ENCODE data around the gene NDUFA13.
A peak's percentile ranks its signal among the peaks of the same experiment; 100 is the strongest.
"Not testable (repeated sequence)": the region's sequence is repeated elsewhere in the genome, so short reads cannot be mapped to it uniquely, and the experiment has no call there.

NDUFA13 gene

DNA sequence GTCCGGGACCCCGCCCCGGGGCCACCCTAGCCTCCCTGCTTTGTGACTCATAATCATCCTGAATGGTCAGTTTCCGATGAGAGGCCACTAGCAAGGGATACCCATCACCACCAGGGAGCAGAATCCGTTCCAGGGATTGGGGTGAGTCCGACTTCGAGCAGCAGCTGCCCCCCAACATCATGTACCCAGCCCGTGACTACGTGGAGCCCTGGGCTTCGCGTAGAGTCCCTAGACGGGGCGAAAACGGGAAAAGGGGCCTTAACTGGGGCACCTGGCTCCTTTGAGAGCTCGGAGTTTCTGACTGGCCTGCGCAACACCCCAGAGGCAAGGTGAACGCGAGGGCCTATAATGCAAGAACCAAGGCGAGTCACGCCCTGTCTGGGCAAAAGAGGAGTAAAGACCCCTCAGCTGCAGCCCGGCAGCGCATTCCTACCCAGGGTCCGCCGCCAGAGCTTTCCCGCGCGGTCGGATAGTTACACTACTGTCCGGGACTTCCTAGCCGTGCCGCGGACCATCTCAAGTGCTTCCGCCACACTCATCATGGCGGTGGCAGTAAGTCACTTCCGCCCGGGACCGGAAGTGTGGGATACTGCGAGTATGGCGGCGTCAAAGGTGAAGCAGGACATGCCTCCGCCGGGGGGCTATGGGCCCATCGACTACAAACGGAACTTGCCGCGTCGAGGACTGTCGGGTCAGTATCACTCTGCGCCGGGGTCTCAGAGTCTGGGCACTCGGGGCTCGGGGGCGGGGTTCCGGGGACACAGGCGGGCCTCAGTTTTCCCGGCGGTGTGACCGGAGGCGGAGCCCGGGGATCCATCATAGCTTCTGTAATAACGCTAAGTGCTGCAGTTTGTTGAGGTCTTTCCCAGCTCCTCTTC, at the start of gene NDUFA13:
NDUFA13 (plus strand) TSS at position 584 of the 878 bp plus-strand sequence; CDS start at position 598, 14 bp downstream.
- DNase-seq (ENCODE audit: low spot score): peak; percentile 93

DNA sequence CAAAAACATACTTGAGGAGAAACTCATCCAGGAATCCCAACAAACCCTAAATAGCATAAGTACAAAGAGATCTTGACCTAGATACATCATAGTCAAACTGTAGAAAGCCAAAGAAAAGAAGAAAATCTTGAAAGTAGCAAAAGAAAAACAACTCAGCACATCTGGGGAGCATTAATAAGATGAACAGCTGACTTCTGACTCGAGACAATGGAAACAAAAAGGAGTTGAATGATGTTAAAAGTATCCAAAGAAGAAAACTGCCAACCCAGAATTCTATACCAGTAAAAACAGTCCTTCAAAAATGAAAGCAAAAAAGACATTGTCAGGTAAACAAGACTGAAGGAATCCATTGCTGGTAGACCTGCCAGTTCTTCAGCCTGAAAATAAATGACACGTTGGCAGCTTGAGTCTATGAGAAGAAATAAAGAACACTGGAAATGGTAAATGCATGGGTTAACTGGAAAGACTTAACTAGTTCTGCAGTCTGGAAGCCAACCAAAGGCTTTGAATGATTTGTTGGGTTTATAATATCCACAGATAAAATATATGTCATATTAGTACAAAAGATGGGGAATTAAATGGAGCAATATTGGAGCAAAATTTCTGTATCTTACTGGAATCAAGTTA, 47.5 kb upstream of the NDUFA13 start:
- no peak for DNase-seq (ENCODE audit: low spot score)

DNA sequence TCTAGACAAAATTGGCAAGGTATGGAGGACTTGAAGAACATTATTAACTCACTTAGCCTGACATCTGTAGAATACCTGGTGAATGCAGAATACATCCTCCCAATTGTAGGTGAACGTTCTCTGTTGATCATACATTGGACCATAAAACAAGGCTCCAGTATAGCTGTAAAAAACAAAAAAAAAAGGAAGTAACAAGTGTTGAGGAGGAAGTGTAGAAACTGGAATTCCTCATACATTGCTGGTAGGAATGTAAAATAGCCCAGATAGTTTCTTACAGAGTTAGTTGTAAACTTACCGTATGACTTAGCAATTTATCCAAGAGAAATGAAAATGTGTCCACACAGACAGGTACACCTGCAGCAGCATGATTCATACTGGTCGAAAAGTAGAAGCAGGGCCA, 45.4 kb upstream of the NDUFA13 start:
- no peak for DNase-seq (ENCODE audit: low spot score)

DNA sequence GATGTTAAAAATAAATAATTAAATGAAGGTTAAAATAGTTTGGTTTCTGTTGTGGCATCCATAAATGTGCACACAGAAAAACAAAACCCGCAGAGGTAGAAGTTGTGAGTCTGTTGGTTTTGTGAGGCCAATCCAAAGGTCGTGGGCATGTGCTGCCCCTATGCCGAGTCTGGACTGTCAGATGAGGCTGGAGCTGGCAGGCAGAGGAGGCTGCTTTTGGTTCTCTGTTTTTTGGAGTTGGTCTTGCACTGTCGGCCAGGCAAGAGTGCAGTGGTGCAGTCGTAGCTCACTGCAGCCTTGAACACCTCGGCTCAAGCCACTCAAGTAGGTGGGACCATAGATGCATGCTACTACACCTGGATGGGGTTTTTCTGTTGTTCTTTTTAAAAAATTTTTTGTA, 44.3 kb upstream of the NDUFA13 start:
- DNase-seq (ENCODE audit: low spot score): no peak

DNA sequence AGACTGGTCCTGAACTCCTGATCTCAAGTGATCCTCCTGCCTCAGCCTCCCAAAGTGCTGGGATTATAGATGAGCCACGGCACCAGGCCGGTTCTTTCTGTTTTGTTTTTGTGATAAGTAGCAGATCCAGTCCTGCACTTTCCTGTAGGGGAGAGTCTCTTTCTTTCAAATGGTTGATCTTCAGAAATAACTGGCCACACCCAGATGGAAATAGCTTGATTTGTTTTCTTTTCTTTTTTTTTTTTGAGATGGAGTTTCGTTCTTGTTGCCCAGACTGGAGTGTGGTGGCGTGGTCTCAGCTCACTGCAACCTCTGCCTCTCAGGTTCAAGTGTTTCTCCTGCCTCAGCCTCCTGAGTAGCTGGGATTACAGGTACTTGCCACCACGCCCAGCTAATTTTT, 43.9 kb upstream of the NDUFA13 start:
- DNase-seq (ENCODE audit: low spot score): not testable (repeated sequence)

DNA sequence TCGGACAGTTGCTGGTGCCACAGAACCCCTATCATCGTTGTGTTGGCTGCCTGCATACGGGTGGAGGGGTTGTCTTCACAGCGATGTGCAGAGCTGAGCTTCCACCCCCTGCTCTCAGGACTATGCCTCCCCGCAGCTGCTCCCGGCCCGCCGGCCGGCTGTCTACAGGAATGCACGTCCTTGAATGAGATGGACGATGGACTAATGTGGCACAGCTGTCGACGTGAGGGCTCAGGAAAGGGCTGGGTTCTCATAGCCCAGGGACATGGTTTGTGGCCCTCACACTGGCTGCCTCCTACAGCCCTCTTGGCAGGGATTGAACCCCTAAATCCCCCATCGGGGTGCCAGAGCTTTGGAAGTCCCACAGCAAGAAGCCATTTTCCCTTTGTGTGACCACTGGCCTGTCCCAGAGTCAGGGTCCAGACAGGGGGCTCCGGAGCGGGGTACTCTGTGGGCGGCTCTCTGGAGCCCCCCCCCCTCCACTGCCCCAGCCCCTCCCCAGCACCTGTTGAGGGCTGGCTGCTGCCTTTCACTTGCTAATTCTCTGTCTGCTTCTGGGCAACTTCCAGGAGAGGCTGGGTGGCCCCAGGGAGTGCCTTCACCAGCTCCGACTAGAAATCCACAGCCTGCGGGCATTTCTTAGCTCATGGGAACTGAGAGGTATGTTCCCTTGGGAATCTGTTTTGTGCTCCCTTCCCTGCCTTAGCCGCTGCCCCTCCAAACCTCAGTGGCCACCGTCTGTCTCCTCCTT, 40.8 kb upstream of the NDUFA13 start:
- DNase-seq (ENCODE audit: low spot score): no peak

DNA sequence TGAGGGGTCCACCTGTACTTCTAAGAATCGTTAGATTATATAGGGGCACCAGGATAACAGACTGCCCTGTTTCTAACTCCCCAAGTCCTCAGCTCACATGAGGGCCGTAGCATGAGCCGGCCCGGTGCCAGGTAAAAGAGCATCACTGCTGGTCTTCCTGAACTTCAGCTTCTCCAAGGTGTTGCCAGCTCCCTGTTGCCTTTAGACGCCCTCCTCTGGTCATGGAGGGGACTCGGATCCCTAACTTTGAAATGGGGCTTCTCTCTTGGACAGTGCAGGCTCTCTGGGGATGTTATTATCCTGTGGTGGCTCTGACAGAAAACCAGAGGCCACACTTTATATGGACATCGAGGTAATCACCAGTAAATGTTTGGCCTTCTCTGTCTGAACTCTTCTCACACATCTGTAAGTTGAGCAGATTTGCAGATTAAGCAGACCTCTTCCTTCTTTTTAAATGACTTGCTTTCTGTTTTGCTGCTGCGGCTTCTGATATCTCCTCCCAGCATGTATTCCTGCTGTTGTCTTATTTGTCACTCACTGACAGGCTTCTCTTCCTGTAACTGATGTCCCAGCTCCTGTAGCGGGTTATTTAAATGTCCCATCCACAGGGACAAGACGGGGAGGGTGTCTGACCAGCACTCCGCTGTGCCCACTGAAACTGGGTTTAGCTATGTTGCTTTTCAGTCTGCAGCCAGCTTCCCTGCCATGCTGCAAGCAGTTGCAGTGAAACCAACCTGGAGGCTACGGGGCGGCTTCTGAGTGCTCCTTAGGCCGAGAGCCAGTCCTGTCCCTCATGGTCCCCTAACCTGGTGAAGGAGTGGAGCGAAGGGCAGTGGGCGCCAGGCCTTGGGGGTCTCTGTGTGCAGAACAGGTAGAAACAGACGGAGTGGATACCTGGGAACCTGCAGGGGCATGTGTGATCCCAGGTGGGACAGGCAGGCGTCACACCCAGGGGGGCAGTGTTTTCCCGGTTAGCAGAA, 39.9 kb upstream of the NDUFA13 start:
- peak; percentile 73 for DNase-seq (ENCODE audit: low spot score)

DNA sequence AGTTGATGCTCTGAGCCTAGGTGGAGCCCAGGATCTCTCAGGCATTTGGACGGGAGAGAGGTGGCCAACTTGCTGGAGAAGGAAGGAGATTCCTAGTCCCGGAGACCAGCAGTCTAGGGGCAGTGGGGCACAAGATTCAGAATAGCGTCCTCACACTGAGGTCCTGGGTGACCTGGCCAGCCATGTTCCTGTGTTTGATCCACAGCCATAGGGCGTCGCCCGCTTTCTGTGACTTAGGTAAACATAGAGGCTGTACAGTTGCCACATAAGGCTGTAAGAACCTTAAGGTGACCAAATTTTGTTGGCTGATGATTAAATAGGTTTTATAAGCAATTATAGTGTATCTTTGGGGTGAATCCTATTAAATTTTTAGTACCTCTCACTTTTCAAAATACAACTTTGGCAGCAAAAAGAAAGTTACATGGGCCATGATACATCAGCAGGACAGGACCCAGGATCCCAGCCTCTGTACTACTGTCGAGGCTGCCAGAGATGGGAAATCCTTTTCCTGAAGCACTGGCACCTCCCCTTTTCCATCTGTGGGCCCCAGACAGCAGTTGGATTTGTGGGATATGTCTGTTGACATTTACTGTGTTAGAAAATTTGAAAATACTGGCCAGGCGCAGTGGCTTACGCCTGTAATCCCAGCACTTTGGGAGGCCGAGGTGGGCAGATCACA, 38.2 kb upstream of the NDUFA13 start:
- no peak for DNase-seq (ENCODE audit: low spot score)

DNA sequence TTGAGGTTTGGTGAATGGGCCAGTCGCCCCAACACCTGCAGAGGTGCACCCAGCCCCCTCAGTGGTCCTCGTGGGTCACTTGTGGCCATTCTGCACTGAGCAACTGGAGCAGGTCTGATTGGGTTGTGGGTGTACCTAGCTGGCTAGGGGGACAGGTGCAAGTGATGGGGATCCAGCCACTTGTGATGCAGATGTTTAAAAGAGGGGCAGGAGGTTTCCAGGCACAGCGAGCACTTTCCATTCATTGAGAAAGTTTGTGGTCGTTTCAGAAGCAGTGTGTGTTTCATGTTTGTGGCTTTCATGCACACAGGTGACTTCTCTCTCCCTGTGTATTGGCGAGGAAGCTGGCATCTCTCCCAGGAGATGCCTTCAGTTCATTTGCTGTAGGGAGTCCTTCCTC, 35.3 kb upstream of the NDUFA13 start:
- DNase-seq (ENCODE audit: low spot score): no peak

DNA sequence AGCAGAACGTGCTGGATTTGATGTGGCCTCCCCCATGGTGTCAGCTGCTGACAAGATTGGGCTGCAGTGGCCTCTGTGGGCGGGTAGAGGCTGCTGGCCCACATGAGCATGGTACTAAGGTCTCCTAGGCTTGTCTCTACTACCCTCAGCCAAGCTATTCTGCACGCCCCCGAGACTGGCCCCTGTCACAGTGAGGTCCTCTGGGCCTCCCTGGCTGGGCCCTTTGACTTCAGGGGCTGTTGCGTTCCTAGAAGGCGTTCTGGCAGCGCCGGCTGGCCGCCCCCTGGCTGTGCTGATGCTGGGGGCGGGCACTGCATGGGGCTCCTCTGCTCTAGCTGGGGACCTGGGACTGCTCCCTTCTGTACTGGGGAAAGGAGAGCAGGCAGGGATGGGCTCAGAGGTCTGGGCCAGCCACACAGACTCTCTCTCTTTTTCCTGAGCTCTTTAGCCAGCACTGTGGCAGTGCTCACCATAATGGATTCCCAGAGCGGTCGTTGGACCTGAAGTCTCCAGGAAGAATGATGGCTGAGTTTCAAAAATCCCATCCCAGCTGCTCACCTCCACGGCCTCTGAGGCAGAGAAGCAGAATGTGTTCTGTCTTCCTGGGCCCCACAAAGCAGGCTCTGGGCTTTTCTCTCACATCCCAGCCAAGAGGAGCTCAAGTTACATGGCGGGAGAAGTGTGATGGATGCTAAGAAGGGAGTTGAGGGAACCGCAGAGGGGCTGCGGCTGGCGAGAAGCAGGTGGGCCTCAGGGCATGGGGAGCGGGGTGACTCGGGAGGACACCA, 33.0 kb upstream of the NDUFA13 start:
- no peak for DNase-seq (ENCODE audit: low spot score)

DNA sequence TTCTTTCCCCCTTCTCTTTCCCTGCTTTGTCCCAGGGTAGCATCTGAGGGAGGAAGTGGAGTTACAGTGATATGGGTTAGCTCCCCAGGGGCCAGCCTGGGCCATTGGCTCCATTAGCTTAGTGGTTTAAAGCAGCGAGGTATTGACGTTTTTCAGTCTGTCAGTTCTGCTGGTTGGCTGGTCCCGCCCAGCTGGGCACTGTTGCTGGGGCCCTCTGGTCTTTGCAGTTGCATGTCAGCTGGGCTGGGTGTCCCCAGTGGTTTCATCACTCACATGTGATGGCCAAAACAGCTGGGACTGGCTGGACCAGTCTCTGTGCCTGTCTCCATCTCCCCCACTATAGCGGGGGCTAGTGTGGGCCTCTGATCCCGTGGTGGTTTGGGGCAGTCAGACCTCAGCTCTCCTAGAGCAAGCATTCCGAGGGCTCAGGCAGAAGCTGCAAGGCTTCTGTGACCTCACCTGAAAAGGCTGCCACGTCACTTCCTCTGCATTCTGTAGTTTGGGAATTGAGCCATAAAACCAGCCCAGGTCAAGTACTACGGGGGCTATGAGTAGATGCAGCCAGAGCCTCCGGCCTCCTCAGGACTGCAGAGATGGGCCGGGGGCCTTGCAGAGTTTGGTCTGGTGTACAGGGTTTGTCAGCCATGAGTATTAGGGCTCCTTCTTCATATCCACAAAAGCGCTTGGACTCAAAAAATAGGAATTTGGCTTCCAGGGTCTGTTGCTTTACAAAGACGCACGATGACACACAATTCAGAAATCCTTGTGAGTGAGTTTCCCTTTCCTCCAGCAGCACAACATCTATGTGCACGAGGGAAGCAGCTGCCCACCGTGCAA, 30.6 kb upstream of the NDUFA13 start:
- no peak for DNase-seq (ENCODE audit: low spot score)

DNA sequence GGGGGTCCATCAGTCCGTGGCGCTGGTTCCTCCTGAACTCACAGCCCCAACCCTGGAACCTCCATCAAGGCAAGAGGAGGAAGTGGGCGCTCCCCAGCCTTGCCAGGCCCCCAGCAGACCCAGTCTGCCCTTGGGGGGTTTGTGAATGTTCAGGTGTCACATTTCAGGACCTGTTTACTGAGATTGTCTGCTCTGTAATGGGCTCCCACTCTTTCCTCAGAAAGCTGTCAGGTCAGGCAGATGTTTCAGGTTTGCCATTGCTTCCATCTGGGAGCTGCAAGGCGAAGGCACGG, 30.1 kb upstream of the NDUFA13 start:
- DNase-seq (ENCODE audit: low spot score): no peak

DNA sequence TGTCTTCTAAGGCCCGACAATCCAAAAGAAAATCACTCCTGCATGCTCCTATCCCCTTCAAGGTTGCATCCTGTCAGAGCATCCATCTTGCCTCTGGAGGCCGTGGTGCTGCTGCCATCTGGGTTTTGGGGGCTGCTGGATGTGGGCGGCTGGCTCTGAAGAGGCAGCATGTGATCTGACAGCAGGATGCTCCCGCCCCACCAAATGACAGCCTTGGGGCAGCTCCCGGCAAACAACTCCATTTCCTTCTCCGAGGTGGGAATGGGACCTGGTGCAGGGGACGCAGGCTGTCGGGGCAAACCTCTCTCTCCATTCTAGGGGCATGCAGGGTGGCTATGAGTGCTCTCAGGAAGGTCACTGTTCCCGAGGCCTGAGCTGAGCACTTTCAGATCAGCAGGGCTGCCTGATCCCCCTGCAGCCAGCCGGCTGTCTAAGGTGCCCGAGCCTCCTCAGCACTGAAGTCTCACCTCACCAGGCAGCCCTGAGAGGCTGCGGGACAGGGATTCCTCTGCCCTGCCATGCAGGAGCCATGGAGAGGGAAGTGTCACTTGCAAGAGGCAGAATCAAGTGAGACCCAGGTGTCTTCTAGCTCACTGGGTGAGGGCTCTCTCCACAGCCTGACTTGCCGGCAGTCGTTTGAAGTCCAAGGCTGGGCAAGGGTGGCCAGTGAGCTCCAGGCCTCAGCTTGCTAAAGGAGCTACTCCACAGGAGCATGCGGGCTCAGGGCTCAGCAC, 29.5 kb upstream of the NDUFA13 start:
- no peak for DNase-seq (ENCODE audit: low spot score)

DNA sequence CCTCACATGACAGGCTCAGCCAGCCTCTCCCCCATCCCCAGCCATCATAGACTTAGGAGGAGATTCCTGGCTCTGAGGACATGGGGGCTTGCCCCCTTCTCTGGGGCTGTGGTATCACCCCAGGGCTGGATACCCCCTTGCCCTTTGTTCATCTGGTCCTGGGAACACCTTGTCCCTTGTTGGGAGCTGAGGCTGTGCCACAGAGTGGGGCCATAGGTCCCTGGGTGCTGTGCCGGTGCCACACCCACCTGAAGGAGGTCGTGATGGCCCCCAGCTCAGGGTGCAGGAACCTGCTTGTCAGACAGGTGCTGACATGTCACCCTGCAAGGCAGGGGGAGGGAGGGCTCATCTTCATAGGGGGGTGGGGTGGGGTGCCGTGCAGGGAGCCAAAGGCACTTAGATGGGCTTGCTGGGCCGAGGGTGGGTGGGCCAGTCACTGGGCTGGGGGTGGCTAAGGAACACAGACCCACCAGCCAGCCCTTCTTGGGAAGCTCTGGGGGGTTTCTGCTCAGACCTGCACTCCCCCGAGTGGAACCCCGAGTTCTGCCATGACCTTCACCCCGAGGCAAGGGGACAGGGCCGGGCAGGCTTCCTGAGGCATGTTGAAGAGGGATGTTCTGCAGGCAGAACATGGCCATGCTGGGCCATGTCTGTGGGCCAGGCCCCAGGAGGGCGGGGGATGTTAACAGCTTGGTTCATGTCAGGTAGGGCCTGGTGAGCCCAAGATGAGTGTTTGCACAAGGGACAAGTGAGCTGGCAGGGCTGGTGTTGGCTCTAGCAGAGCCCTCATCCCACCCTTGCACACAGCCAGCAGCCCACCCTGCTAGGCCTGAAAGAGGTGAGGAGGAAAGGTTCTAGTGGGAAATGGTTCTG, 28.7 kb upstream of the NDUFA13 start:
- DNase-seq (ENCODE audit: low spot score): no peak

DNA sequence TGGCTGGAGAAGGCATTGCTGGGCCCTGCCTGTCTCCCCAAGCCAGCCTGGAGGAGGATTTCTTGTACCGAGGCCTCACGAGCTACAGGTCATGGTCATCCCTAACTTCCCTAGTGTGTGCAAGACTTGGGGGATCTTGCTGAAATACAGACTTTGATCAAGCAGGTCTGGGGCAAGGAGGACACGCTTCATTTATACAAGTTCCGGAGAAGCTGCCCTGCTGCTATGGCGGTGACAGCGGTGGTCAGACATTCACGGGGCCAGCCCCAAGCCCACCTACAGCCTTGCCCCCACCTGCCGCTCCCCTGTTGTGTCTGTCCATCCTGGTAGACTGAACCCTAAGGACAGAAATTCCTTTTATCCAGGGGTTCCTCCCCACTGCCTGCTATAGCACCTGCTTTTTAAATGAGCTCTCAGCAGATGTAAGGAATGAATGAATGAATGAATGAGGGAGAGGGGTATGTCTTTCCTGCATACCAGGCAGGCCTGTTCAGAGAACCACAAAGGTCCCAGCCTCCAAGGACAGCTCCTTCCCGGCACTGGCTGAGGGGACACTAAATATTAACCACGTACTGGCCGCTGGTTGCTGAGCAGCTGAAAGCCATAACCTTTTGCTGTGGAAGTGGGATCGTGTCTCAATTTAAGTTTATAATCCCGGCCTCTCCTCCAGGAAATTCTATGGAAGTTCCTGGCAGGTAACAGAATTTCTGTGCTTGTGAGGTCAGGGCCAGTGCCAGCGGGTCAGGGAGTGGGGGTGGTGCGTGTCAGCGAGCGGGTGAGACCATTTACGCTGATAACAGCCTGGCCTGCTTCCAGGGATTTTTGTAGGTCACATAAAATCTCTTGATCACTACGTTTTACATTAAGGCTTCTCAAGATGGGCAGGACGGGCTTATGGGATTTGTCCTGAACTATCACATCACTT, 27.8 kb upstream of the NDUFA13 start:
- no peak for DNase-seq (ENCODE audit: low spot score)

DNA sequence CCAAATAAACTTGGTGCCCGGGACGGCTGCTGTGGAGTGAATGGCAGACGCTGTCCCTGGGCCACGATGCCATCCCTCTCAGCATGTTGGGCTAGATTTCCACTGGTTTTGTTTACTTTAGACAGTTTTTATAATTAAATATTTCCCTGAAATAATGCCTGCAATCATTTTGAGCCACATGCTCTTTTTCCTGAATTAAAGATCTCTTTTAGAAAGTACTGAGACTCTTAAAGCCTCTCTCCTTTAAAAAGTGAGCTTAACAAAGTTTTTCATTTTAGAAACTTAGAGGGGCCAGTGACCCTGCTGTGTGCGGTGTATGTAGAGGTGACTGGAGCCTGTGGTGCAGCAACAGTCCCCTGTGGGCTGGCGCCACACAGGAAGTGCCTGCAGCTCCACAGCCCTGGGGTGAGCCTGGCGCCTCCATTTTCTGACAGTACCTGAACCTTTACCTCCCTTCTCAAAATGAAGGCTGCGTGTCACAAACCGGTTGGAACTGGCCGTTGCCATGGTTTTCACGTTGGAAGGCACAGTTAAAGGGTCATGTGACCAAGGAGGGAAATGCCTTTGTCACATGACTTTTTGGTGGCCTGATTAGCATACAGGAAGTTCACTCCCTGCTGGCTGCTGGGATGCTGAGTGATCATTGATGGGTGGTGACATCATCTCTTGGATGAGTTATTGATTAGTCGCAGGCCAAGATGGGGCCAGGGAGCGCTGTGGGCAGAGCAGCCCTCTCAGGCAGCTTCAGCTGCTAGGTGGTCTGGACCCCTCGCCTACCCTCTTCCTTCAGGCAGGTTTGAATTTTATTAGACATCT, 26.9 kb upstream of the NDUFA13 start:
- DNase-seq (ENCODE audit: low spot score): no peak

All from D341Med (cell line).